Measurements from ENCODE around the gene PEMT. TPM values are rescaled to one million over a fixed set of nuclear protein-coding genes. Genes with fewer than 3 reads are reported as not detected.

The PEMT gene
- total and polyA plus RNA-seq, 2 of the 8 experiments (the other 6 are each of a cell fraction or from before 2014, with no cell fraction given), result 42.0 to 118 TPM

DNA sequence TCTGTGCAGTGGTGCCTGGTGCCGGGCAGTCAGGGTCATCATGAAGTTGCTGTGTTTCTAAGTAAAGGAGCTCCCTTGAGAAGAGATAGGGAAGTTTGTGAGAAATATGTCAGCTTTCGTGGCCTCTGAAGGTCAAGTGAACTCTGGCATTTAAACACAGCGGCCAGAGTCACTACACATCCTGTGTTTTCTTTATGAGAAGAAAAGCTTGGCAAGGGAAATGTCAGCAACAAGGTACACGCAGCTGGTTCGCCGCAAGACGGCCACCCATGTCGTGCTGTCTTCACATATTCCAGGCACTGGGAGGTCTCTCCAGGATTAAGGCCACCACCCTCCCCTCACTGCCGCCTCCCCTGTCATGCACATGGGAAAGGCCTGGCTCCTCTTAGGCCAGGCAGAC is 33.2 kb upstream of the PEMT start (continued):
- TF ChIP-seq CHD7 (IDR thresholded peaks at IDR 0.05; ENCODE audit: insufficient replicate concordance, low read length) (no peak), RXRA (IDR thresholded peaks at IDR 0.05; ENCODE audit: insufficient read depth, low read depth, low read length) (no peak), SIN3A (conservative IDR thresholded peaks at IDR 0.05 in 1 of 2, IDR thresholded peaks at IDR 0.05 in 1 of 2; ENCODE audit: low read depth in 1 of 2, low read length in 2 of 2) (no peak), FOSL1 (IDR thresholded peaks at IDR 0.05; ENCODE audit: insufficient read depth, low read depth, low read length) (no peak), SIX5 (IDR thresholded peaks at IDR 0.05; ENCODE audit: low read depth, low read length) (no peak), RAD21 (IDR thresholded peaks at IDR 0.05 in 1 of 2, conservative IDR thresholded peaks at IDR 0.05 in 1 of 2; ENCODE audit: low read depth in 2 of 2, low read length in 2 of 2) (no peak)

Data from H1 (cell line).